Right lobe of liver (tissue), 6 donors: Measurements from ENCODE around the gene NT5DC4. TPM values are rescaled to one million over a fixed set of nuclear protein-coding genes. Genes with fewer than 3 reads are reported as not detected.

Experiments used
- ATAC-seq, 4 donors: fragments of 200-7000 bp; cut with Tn5 transposase; one replicate each; pipeline ENCODE4 v1.9.1; 2020; ENCODE audit warnings: mild to moderate bottlenecking in 4 of 4, moderate library complexity in 4 of 4
- DNase-seq, 3 donors: peaks; one replicate each; pipeline ENCODE4 v3.0.0-alpha.2; 2020
- H3K27ac ChIP-seq, 3 donors: fragments of 200-600 bp; one replicate each; pipeline ENCODE4 v1.8.0; 2022
- H3K27me3 ChIP-seq, 2 donors: fragments of 200-600 bp; one replicate each; pipeline ENCODE4 v1.8.0; 2022
- H3K36me3 ChIP-seq, 4 donors: fragments of 200-600 bp; sonication (generic) in 1 of 4; one replicate each; pipeline versions ENCODE4 v1.5.1 to v1.8.0; 2017 to 2022; ENCODE audit warnings: control low read depth in 1 of 4
- H3K4me1 ChIP-seq, 4 donors: fragments of 200-600 bp; sonication (generic) in 1 of 4; one replicate each; pipeline versions ENCODE4 v1.5.1 to v1.8.0; 2017 to 2022; ENCODE audit warnings: control low read depth in 1 of 4
- H3K4me3 ChIP-seq, 3 donors: fragments of 200-600 bp; one replicate each; pipeline ENCODE4 v1.8.0; 2022
- H3K9me3 ChIP-seq, 4 donors: fragments of 200-600 bp; sonication (generic) in 1 of 4; one replicate each; pipeline versions ENCODE4 v1.5.1 to v1.8.0; 2017 to 2022; ENCODE audit warnings: control low read depth in 1 of 4
- CTCF ChIP-seq, 4 donors: fragments of 200-600 bp in 3 of 4; fragments of 450-650 bp in 1 of 4; IDR thresholded peaks; one replicate each; pipeline versions ENCODE4 v1.5.1 to v1.8.0; 2016 to 2022; ENCODE audit warnings: antibody characterized with exemption in 4 of 4, mild to moderate bottlenecking in 2 of 4
- POLR2A ChIP-seq: fragments of 450-650 bp; IDR thresholded peaks from one replicate; pipeline ENCODE4 v1.6.1; 2017; ENCODE audit warnings: antibody characterized with exemption, mild to moderate bottlenecking
- WGBS: methylation state at CpG from one replicate; pipeline ENCODE4 v1.1.6; 2018; ENCODE audit warnings: low coverage, low lambda C conversion rate; ENCODE audit not compliant: insufficient coverage; ENCODE audit errors: missing lambda C conversion rate; 5-methylcytosine and 5-hydroxymethylcytosine counted together
- intact Hi-C, 2 donors: fragments of 100-400 bp; cut with DNase I; formaldehyde crosslinking; loops; one replicate each; pipeline versions ENCODE4 v1.11.2 to v1.14.1; 2022
- total RNA-seq, 6 experiments: library from RNA; depleted of rRNA in 2 of 6; stranded (reverse); fragments of >200 nt in 2 of 6; fragmentation: NEBNext Ultra II Directional in 3 of 6; extraction: Animal tissue kit (Norgen Biotek cat#: 25700) in 3 of 6; gene quantifications; one replicate each; pipeline versions ENCODE4 v1.1.0 to v1.2.4, GENCODE V29; 2016 to 2023
- donor health status: DM: no; HTN: yes; CAD: no.
- donor health status: DM: no; HTN: no; CAD: no.
- donor health status: DM: no; HTN: no; CAD: no.
- donor health status: DM: no; HTN: yes; CAD: no.
- donor health status: DM: no; HTN: yes; CAD: no.

The NT5DC4 gene
- total RNA-seq, 6 experiments from 2014 or later = not detected

- DNase-seq = no peak
- no peak overlapping the region for H3K27ac ChIP-seq
- no peaks in the 10 kb centered on the region for H3K9me3 ChIP-seq
- H3K4me3 ChIP-seq = no peak overlapping the region
- H3K27me3 ChIP-seq = no peaks in the 10 kb centered on the region
- TF ChIP-seq CTCF (IDR thresholded peaks at IDR 0.05) = no peak
- WGBS = 82% methylated on average over 4 of the region's 4 CpGs
- intact Hi-C loops = loop anchor here in 1 of 2 donors (5.0 kb wide), 1 partner anchor 48 kb away; no protein-coding TSS in a partner anchor
- peaks cover 0 to 3% (median 0%) of the 10 kb centered on the region in 4 donors for H3K4me1 ChIP-seq
- no peaks in the 10 kb centered on the region for H3K36me3 ChIP-seq
- no peak for ATAC-seq
These were observed 35.4 kb upstream of the NT5DC4 start for GRCh38 chr2:112685271-112685884.

- 75% methylated on average over 10 of the region's 15 CpGs for WGBS
- Histone ChIP-seq H3K4me3 (no peak overlapping the region), H3K36me3 (no peaks in the 10 kb centered on the region), H3K27ac (no peak overlapping the region), H3K9me3 (no peaks in the 10 kb centered on the region), H3K27me3 (no peaks in the 10 kb centered on the region), H3K4me1 (no peaks in the 10 kb centered on the region)
- intact Hi-C loops = loop anchor here in 1 of 2 donors (5.0 kb wide), 1 partner anchor 49 kb away; no protein-coding TSS in a partner anchor
- TF ChIP-seq CTCF (IDR thresholded peaks at IDR 0.05) (no peak), POLR2A (no peak)
- ATAC-seq (peak in 2 of 4 donors; percentile 7 to 8), DNase-seq (peak in 1 of 3 donors; percentile 43)
These were observed 34.2 kb upstream of the NT5DC4 start for GRCh38 chr2:112686348-112687217.

- no peak for ATAC-seq
- Histone ChIP-seq H3K4me1 (no peaks in the 10 kb centered on the region), H3K36me3 (no peaks in the 10 kb centered on the region), H3K4me3 (no peak overlapping the region), H3K9me3 (no peaks in the 10 kb centered on the region), H3K27me3 (no peaks in the 10 kb centered on the region), H3K27ac (no peak overlapping the region)
- no peak for DNase-seq
- 83% methylated on average over 6 of the region's 6 CpGs for WGBS
- intact Hi-C loops = loop anchor here in 1 of 2 donors (5.0 kb wide), 1 partner anchor 50 kb away; no protein-coding TSS in a partner anchor
- no peak for TF ChIP-seq CTCF (IDR thresholded peaks at IDR 0.05)
- TF ChIP-seq POLR2A = no peak
These were observed 33.3 kb upstream of the NT5DC4 start for GRCh38 chr2:112687522-112687921.

GRCh38 chr2:112688086-112688880 is 32.5 kb upstream of the NT5DC4 start:
- Histone ChIP-seq H3K4me3 (no peak overlapping the region), H3K9me3 (no peaks in the 10 kb centered on the region), H3K4me1 (no peaks in the 10 kb centered on the region), H3K36me3 (no peaks in the 10 kb centered on the region), H3K27ac (no peak overlapping the region), H3K27me3 (no peaks in the 10 kb centered on the region)
- intact Hi-C loops = loop anchor here in 1 of 2 donors (5.0 kb wide), 1 partner anchor 51 kb away; no protein-coding TSS in a partner anchor
- TF ChIP-seq CTCF (IDR thresholded peaks at IDR 0.05) (no peak), POLR2A (no peak)
- ATAC-seq (no peak), DNase-seq (peak in 1 of 3 donors; percentile 31)
- 76% methylated on average over 12 of the region's 14 CpGs for WGBS
